HepG2 (cell line): ENCODE data around the gene SNRNP200. TPM values are rescaled to one million over a fixed set of nuclear protein-coding genes. Genes with fewer than 3 reads are reported as not detected.

Experiments
- ATAC-seq: fragments of 200-7000 bp; cut with Tn5 transposase; 3 replicates; pipeline ENCODE4 v1.9.1; 2020; ENCODE audit warnings: mild to moderate bottlenecking, moderate library complexity
- BruUV-seq: library from RNA; stranded (reverse); fragments of 400-500 nt; replicated peaks from 2 replicates; lab custom pipeline; 2021; lab: Mats Ljungman, UMichigan
- CTCF ChIA-PET: fragments of 300-600 bp; formaldehyde crosslinking; extraction: SDS; loops from one replicate; lab custom pipeline; 2021; ENCODE audit warnings: low total read pairs, inconsistent platforms, low intra/inter-chr PET ratio; lab: Yijun Ruan, JAX
- POLR2A ChIA-PET: fragments of 350-600 bp; sonication (Branson Sonifier 250); formaldehyde crosslinking; loops from one replicate; lab custom pipeline; 2020; ENCODE audit warnings: antibody characterized with exemption, inconsistent platforms; lab: Yijun Ruan, JAX
- DNase-seq: peaks from one replicate; pipeline ENCODE4 v3.0.0-alpha.2; 2015; ENCODE audit warnings: low spot score
- FAIRE-seq: peaks from 3 replicates; lab custom pipeline; 2011; peaks lifted over from hg19 to GRCh38; lab: Jason Lieb, UNC
- H2AFZ ChIP-seq: one replicate; pipeline ENCODE4 v1.6.1; 2011; ENCODE audit warnings: low read length, inconsistent platforms
- H3K27ac ChIP-seq: fragments of 300-600 bp; 3 replicates; pipeline ENCODE4 v1.8.0; 2011; ENCODE audit warnings: mixed run types, mild to moderate bottlenecking, mixed read lengths, low read length, inconsistent platforms; ENCODE audit not compliant: insufficient read depth; ENCODE audit errors: extremely low read length
- H3K27me3 ChIP-seq, 2 experiments: fragments of 200-600 bp in 1 of 2; 2 replicates in 1 of 2; 3 replicates in 1 of 2; pipeline versions ENCODE4 v1.6.0 to v1.8.0; 2011; ENCODE audit warnings: low read length in 2 of 2, mild to moderate bottlenecking in 2 of 2, moderate library complexity in 2 of 2, inconsistent platforms in 1 of 2; ENCODE audit not compliant: insufficient read depth in 2 of 2, control insufficient read depth in 1 of 2
- H3K36me3 ChIP-seq, 2 experiments: fragments of 200-600 bp in 1 of 2; replicated peaks in 1 of 2; 2 replicates in 1 of 2; 3 replicates in 1 of 2; pipeline versions ENCODE4 v1.5.1 to v1.8.0; 2011; ENCODE audit warnings: low read length in 2 of 2, inconsistent platforms in 1 of 2; ENCODE audit not compliant: insufficient read depth in 2 of 2, control insufficient read depth in 1 of 2
- H3K4me1 ChIP-seq: 2 replicates; pipeline ENCODE4 v1.5.1; 2012; ENCODE audit warnings: low read length, inconsistent platforms; ENCODE audit not compliant: insufficient read depth
- H3K4me2 ChIP-seq: 2 replicates; pipeline ENCODE4 v1.6.0; 2011; ENCODE audit warnings: low read depth, low read length, inconsistent platforms
- H3K4me3 ChIP-seq, 3 experiments: fragments of 200-600 bp in 1 of 3; sonication (generic), shearing (Covaris generic) in 1 of 3; replicated peaks in 1 of 3; 2 replicates each; pipeline ENCODE4 v1.5.1; 2011 to 2016; ENCODE audit warnings: low read length in 3 of 3, inconsistent platforms in 2 of 3, low read depth in 2 of 3, mild to moderate bottlenecking in 2 of 3, control low read depth in 1 of 3, mixed read lengths in 1 of 3; ENCODE audit not compliant: insufficient read depth in 1 of 3
- H3K79me2 ChIP-seq: one replicate; pipeline ENCODE4 v1.6.1; 2011; ENCODE audit warnings: low read length, inconsistent platforms; ENCODE audit not compliant: insufficient read depth
- H3K9ac ChIP-seq: 2 replicates; pipeline ENCODE4 v1.6.0; 2011; ENCODE audit warnings: mild to moderate bottlenecking, low read depth, low read length, inconsistent platforms; ENCODE audit not compliant: insufficient read depth
- H3K9me3 ChIP-seq: 2 replicates; pipeline ENCODE4 v1.5.1; 2012; ENCODE audit warnings: mild to moderate bottlenecking, low read length
- H4K20me1 ChIP-seq: 2 replicates; pipeline ENCODE4 v1.6.0; 2011; ENCODE audit warnings: inconsistent platforms, mild to moderate bottlenecking, low read length, moderate library complexity; ENCODE audit not compliant: insufficient read depth
- ATF1 ChIP-seq: IDR thresholded peaks from 2 replicates; pipeline ENCODE4 v1.6.1; 2016; ENCODE audit warnings: mild to moderate bottlenecking, control low read depth
- ATM ChIP-seq: fragments of 450-650 bp; IDR thresholded peaks from 2 replicates; pipeline ENCODE4 v1.7.1; 2017; ENCODE audit warnings: mild to moderate bottlenecking, borderline replicate concordance
- FOXK1 ChIP-seq: sonication (generic); formaldehyde crosslinking; IDR thresholded peaks from 2 replicates; pipeline ENCODE4 v1.4.0; 2020; ENCODE audit warnings: low read depth, missing genetic modification reagents, borderline replicate concordance
- IKZF5 ChIP-seq: IDR thresholded peaks from 2 replicates; pipeline ENCODE4 v1.6.1; 2018; ENCODE audit warnings: missing genetic modification reagents, mild to moderate bottlenecking, missing compliant biosample characterization
- NPAS2 ChIP-seq: sonication (generic); formaldehyde crosslinking; IDR thresholded peaks from 2 replicates; pipeline ENCODE4 v1.8.0; 2022; ENCODE audit warnings: mild to moderate bottlenecking, missing genetic modification reagents, borderline replicate concordance
- ZNF543 ChIP-seq: sonication (generic); formaldehyde crosslinking; IDR thresholded peaks from 2 replicates; pipeline ENCODE4 v1.4.0; 2020; ENCODE audit warnings: mild to moderate bottlenecking, missing genetic modification reagents
- ZNF576 ChIP-seq: sonication (generic); formaldehyde crosslinking; IDR thresholded peaks from 2 replicates; pipeline ENCODE4 v1.4.0; 2020; ENCODE audit warnings: mild to moderate bottlenecking, missing genetic modification reagents
- ZNF615 ChIP-seq: sonication (generic); formaldehyde crosslinking; IDR thresholded peaks from 2 replicates; pipeline ENCODE4 v1.5.0; 2020; ENCODE audit warnings: mild to moderate bottlenecking, missing genetic modification reagents, borderline replicate concordance
- ZNF670 ChIP-seq: sonication (generic); formaldehyde crosslinking; IDR thresholded peaks from 2 replicates; pipeline ENCODE4 v1.8.0; 2022; ENCODE audit warnings: mild to moderate bottlenecking, missing genetic modification reagents, borderline replicate concordance
- ZNF850 ChIP-seq: sonication (generic); formaldehyde crosslinking; conservative IDR thresholded peaks from 2 replicates; pipeline ENCODE4 v1.9.0; 2021; ENCODE audit warnings: mild to moderate bottlenecking, missing genetic modification reagents
- ZNF878 ChIP-seq: sonication (generic); formaldehyde crosslinking; IDR thresholded peaks from 2 replicates; pipeline ENCODE4 v1.8.1; 2023; ENCODE audit warnings: mild to moderate bottlenecking, missing genetic modification reagents, moderate library complexity
- ZSCAN31 ChIP-seq: sonication (generic); formaldehyde crosslinking; IDR thresholded peaks from 2 replicates; pipeline ENCODE4 v1.5.0; 2020; ENCODE audit warnings: low read depth, mild to moderate bottlenecking, missing genetic modification reagents
- WGBS: methylation state at CpG from one replicate; pipeline ENCODE4 v1.1.6; 2017; ENCODE audit warnings: low lambda C conversion rate; 5-methylcytosine and 5-hydroxymethylcytosine counted together
- in situ Hi-C: cut with HindIII; loops from 2 replicates; pipeline ENCODE4 v1.10.0; 2017; ENCODE audit warnings: low pct_unique_long_range_greater_than_20kb; ENCODE audit not compliant: extremely low pct_ligation_motif_present
- intact Hi-C: fragments of 100-400 bp; cut with micrococcal nuclease; formaldehyde crosslinking; loops from one replicate; pipeline ENCODE4 v1.10.0; 2022; ENCODE audit not compliant: unreplicated experiment
- polyA plus RNA-seq, 8 experiments: library from polyadenylated mRNA; depleted of rRNA in 3 of 8; stranded (reverse) in 7 of 8; unstranded in 1 of 8; fragments of >200 nt; fragmentation: Illumina TruSeq in 4 of 8; extraction: Trizol in 4 of 8; gene quantifications; 2 replicates each; pipeline versions ENCODE4 v1.2.1 to v1.2.3, GENCODE V29; 2011 to 2016; ENCODE audit warnings: low read depth in 4 of 8, missing spikeins in 1 of 8, mixed read lengths in 1 of 8; ENCODE audit not compliant: insufficient read depth in 1 of 8
- total RNA-seq, 5 experiments: library from RNA; depleted of rRNA; stranded (reverse); fragments of >200 nt; fragmentation: Illumina TruSeq; extraction: Trizol; gene quantifications; 2 replicates each; pipeline ENCODE4 v1.2.3, GENCODE V29; 2016; ENCODE audit warnings: low read depth in 1 of 5
- TF ChIP-seq, protein P1 (sequence below): sonication (generic); formaldehyde crosslinking; IDR thresholded peaks from 2 replicates; pipeline ENCODE4 v1.4.0; 2020; ENCODE audit warnings: missing genetic modification reagents

Gene SNRNP200
- total and polyA plus RNA-seq, 2 of the 13 experiments (the other 11 are each of a cell fraction or from before 2014, with no cell fraction given): 99.0 to 232 TPM

DNA sequence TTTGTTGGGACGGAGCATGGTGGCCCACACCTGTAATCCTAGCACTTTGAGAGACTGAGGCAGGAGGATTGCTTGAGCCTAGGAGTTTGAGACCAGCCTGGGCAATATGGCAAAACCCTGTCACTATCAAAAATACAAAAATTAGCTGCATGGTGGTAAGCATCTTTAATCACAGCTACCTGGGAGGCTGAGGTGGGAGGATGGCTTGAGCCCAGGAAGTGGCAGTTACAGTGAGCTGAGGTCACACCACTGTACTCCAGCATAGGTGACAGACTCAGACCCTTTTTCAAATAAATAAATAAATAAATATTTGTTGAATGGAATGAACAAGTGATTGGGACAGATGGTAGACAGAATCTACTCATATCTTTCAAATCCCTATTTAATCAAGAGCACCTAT is 14.1 kb upstream of the SNRNP200 start:
- intact Hi-C loops: no loop called here
- Histone ChIP-seq H3K4me2 (no peak overlapping the region), H3K4me3 (no peak overlapping the region), H3K9me3 (no peaks in the 10 kb centered on the region), H4K20me1 (no peaks in the 10 kb centered on the region), H3K27ac (no peak overlapping the region), H3K27me3 (peaks cover 7 to 29% of the 10 kb centered on the region in 2 experiments; a peak in 4 of 5 replicates), H3K4me1 (peaks cover 66% of the 10 kb centered on the region), H3K36me3 (no peaks in the 10 kb centered on the region), H3K79me2 (no peaks in the 10 kb centered on the region), H3K9ac (no peak overlapping the region), H2AFZ (no peak overlapping the region)
- no peak for TF ChIP-seq ZNF615 (CRISPR knock-in tag)
- no peak for TF ChIP-seq NPAS2 (CRISPR knock-in tag)
- TF ChIP-seq ZNF543: no peak
- TF ChIP-seq ZNF576: no peak
- TF ChIP-seq, protein P1, sequence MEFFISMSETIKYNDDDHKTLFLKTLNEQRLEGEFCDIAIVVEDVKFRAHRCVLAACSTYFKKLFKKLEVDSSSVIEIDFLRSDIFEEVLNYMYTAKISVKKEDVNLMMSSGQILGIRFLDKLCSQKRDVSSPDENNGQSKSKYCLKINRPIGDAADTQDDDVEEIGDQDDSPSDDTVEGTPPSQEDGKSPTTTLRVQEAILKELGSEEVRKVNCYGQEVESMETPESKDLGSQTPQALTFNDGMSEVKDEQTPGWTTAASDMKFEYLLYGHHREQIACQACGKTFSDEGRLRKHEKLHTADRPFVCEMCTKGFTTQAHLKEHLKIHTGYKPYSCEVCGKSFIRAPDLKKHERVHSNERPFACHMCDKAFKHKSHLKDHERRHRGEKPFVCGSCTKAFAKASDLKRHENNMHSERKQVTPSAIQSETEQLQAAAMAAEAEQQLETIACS (CRISPR knock-in tag): no peak
- TF ChIP-seq IKZF5 (CRISPR knock-in tag): no peak
- no peak for TF ChIP-seq ATM
- TF ChIP-seq ZSCAN31 (CRISPR knock-in tag): no peak
- TF ChIP-seq ZNF670 (CRISPR knock-in tag): no peak
- no peak for TF ChIP-seq ATF1 (CRISPR knock-in tag)
- no peak for TF ChIP-seq ZNF850
- TF ChIP-seq ZNF878 (CRISPR knock-in tag): no peak
- no peak for TF ChIP-seq FOXK1 (CRISPR knock-in tag)
- no peak for DNase-seq
- WGBS: 96% methylated on average over 1 of the region's 1 CpG
- no peak for FAIRE-seq
- in situ Hi-C loops: no loop called here
- ChIA-PET CTCF (no interaction called here), POLR2A (interaction anchor here (4.4 to 5.0 kb wide), 2 partner anchors 13 to 16 kb away, joined by 30 to 45 read pairs; partner anchors contain the start of genes NCAPH and SNRNP200)
- BruUV-seq: no TSS peak
- no peak for ATAC-seq
